CD4-positive, alpha-beta T cell treated with Interleukin-6 for 4 hours (primary cell): ENCODE data around the gene PPP1R2.
A peak's percentile ranks its signal among the peaks of the same experiment; 100 is the strongest.
"Not testable (repeated sequence)": the region's sequence is repeated elsewhere in the genome, so short reads cannot be mapped to it uniquely, and the experiment has no call there.

Source experiments
- DNase-seq: peaks from one replicate; pipeline ENCODE4 v3.0.0-alpha.2; 2020; ENCODE audit warnings: mixed read lengths

PPP1R2 gene

DNA sequence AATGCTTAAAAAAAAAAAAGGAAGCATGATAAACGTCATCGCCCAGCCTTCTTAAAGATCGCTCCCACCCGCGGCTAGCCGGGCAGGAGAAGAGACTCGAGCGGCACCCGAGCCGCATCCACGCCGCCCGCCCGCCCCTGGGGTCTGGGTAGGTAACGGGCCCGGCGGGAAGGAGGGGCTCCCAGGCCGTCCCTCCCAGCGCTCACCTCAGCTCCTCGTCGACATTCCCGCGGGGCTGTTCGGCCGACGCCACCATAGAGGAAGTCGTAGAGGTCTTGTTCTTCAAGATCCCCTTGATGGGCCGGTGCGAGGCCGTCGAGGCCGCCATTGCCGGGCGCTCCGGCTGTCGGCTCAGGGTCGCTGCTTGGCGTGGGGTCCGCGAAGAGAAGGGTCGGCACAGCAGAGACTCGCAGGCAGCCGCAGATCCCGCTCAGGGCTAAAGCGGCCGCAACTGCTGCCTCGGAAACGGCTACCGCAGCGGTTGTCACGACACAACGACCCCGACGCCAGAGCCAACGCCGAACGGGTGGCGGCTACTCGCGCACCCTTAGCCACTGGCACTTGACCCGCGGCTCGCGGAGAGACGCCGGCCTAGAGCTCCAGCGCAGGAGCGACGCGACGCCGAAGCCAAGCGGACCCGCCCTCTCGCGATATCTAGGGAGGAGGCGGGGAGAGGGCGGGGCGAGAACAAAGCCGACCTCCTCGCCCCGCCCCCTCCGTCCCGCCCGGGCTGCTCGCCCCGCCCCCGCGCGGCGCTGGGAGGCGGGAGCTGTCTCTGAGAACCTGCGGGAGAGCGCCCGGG, at the start of gene PPP1R2:
Gene PPP1R2, minus strand, starts transcription at position 628 of the 802 bp plus-strand sequence. Its CDS starts 300 bp downstream, at position 328.
- DNase-seq: peak; percentile 91

DNA sequence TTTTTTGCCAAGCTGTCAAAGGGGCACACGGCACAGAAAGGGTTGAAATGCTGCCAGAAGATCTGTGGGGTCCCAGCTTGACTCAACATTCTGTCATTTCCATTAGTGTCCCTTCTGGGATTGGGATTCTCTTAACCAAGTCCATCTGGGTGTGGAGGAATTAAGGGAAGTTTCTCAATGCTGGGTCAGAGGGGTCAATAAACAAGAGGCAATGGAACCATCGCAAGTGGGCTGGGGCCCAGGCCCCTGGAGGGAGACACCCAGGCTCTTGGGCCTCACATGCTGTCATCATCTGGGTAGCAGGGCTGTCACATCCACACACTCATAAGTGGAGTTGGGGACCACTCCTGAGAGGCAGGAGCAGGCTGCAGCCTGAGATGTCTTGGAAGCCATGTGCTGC, 48.7 kb upstream of the PPP1R2 start:
- no peak for DNase-seq

DNA sequence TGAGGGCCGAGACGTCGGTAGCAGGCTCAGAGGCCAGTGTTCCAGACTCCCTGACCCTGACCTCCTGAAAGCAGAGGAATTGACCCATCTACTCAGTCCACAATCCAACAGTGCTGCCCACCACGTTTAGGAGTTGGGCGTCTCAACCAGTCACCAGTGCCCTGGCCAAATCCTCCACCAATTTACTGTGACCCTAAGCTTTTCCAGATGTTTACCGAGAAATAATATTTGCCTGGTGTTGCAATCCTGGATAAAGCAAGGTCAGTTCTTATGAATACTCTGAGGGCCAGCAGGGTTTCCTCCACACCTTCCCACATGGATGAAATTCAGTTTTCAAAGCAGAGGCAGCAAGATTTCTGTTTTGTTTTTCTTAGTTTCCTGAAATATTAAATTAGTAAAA, 48.1 kb upstream of the PPP1R2 start:
- DNase-seq: no peak

DNA sequence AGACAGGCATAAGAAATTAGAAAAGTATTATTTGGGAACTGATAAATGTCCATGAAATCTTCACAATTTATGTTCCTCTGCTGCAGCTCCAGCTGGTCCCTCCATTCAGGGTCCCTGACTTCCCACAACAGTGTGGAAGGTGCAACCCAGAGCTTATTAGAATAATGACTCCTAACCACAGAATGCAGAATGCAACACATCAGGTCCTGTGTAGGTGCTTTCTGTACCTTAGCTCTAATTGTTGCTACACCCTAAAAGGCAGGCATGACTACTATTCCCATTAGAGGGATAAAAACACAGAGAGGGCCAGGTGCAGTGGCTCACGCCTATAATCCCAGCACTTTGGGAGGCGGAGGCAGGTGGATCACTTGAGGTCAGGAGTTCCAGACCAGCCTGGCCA, 47.3 kb upstream of the PPP1R2 start:
- not testable (repeated sequence) for DNase-seq

GRCh38 chr3:195589796-195590195, 46.7 kb upstream of the PPP1R2 start:
- DNase-seq: not testable (repeated sequence)

DNA sequence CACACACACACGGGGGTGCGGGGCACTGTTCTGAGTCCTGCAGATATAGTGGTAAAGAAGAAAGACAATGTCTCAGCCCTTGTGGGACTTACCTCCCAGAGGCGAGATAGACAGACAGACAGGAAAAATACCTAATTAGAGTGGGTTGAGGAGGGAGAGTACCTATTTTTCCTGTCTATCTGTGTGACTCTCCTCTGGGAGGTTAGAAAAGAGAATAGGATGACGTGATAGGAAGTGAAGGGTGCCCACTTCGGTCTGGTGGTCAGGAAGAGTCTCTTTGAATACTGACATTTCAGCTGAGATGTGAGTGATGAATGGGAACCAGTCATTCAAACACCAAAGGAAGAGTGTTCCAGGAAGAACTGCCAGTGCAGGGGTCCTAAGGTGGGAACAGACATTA, 44.7 kb upstream of the PPP1R2 start:
- no peak for DNase-seq

DNA sequence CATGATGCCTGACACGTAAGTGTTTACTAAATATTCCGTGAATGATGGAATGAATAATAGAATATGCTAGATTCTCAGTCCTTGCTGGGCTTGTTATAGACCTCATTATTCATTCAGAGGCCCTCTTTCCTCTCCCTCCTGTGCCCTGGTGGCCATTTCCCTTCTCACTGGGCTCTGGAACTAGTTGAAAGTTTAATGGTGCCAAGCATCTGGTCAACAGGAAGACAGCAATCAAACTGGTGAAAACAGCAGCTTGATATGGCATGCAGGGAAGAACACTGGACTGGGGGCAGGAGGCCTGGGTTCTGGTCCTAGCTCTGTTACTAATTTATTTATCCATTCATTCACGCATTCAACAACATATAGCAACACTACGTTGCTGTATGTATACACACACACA, 44.3 kb upstream of the PPP1R2 start:
- DNase-seq: no peak

DNA sequence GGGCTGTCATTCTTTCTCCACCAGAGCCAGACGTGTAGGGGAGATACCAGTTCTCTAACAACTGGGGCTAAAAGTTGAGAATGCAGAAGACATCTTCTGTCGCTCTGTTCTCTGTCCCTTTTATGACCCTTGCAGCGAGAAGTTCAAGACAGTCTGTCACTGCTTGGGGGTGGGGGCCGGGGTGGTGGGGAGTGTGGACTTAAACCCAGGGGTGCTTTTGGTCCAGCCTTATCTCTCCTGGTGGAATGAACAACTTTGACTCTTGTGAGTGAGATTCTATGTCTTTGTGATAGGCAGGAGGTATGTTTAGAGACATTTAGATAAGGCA, 41.4 kb upstream of the PPP1R2 start:
- DNase-seq: no peak

GRCh38 chr3:195583831-195584542, 40.9 kb upstream of the PPP1R2 start, which contains the start of gene APOD:
Gene APOD, minus strand, starts transcription at chr3:195583940. Its CDS starts 4,479 bp downstream, at chr3:195579461.
- no peak for DNase-seq

- no peak for DNase-seq
Observed at GRCh38 chr3:195582947-195583346, 39.8 kb upstream of the PPP1R2 start.

DNA sequence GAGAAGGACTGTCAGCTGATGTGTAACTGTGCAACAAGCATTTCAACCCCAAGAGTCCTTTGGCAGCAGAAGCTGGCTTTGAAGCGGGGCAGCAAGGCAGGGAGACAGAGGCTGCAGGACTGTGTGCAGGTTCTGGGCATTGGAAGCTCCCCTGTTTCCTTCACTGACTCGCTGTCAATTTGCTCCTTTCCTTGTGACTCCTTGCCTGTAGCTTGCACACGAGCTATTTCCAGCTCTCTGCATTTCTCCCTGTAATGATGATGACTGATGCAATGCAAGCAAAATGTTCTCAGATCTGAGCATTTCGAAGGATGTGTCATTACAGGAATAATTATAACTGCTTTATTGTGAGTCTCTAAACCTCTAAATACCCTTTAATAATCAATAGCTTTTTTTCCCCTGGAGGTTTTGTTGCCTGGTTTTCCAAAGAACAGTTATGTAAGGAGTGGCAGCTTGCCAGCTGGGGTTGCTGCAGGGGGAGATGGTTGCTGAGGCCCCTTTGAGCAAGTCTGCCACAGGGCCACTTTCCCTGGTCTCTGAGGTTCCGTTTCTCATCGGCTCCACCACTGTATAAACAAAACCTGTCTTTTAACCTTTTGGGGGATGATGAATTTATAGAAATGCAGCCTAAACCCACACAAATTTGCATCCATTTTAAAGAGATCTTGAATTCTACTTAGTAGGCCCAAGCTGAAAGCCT, 37.8 kb upstream of the PPP1R2 start:
- no peak for DNase-seq

- no peak for DNase-seq
Observed at GRCh38 chr3:195579281-195579680, 36.2 kb upstream of the PPP1R2 start.

DNA sequence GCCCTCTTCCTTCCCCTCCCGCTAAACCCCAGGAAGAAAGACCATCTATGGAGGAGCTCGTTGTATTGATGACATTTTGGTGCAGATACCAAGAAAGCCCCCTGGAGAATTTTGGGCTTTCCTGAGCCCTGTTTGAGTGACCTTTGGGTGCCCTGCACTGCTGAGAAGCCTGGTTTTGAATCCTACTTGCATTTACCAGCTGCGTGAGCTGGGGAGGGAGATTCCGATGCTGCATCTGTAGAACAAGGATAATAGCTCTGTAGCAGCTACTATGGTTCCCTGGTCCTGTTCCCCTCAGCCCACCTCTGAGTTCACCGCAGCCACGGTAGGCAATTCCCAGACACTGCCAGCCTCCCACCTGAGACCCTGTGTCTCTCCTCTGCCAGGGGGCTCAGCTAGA, 35.4 kb upstream of the PPP1R2 start:
- DNase-seq: no peak

DNA sequence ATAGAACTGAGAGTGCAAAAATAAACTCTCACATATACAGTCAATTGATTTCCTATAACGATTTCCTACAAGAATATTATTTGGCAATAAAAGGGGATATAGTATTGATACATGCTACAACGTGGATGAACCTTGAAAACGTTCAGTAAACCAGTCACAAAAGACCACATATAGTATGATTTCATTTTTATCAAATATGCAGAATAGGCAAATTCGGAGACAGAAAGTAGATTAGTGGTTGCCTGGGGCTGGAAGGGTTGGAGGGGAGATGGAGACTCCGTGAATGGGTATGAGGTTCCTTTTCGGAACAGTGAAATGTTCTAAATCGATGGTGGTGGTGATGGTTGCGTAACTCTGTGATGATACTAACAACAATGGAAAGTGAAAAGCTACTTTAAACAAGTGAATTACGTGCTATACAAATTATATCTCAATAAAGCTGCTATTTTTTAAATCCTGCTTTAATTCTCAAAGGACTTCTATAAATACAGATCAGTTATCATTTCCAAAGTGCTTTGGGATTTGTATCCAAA, 34.6 kb upstream of the PPP1R2 start:
- DNase-seq: no peak

GRCh38 chr3:195574497-195575304, 31.6 kb upstream of the PPP1R2 start:
- no peak for DNase-seq

DNA sequence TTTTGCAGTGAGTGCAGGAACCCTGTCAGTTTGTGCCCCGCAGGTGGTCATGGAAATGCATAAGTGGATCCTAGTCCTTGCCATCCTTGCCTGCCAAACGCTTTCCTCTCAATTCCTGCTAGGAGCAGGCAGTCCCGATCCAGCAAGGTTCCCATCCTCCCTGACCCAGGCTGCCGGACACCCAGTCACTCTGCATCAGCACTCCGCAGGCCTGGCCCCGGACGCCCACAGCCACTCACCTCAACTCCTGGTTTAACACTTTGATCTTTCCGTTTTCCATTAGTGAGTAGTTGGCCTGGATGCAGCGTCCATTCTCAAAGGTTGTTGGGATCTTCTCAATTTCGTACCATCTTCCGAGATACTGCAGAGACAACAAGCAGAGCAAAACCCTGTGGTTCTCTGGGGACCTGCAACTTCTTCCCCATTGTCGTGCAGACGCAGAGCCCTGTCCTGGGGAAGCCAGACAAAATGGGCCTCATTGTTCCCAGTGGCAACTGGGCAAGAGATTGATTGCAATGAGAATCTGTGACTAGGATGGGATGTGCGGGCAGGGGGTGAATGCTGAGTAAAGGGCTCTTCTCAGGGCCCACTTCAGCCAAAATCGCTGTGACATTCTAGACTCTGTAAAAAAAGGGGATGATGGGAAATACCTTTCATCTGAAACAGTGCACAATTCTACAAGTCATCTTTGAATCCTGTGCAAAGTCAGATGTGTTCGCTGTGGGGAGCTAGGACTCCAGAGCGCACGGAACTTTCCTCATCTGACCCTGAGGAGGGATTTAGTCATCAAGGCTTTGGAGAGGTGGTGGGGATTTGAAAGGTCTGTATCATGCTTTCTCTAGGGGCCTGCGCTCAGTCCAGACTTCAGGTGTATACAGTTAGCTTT, 30.7 kb upstream of the PPP1R2 start:
- DNase-seq: no peak

GRCh38 chr3:195571361-195571760, 28.2 kb upstream of the PPP1R2 start:
- DNase-seq: no peak

DNA sequence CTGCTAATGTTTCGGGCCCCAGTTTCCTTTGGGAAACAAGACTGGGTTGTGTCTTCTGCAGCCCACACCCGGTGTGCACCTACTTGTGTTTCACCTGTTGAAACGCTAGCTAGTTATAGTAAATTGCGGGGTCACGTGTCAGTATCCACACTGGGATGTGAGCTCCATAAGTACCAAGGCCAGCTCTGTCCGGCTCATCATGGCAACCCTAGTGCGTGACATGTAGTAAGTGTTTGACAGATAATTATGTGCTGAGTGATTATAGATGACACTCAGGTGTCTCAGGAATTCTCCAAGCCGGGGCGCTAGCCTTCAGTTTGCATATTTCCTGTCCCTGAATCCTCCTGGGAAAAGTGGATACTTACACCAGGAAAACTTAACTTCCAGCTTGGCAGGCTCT, 27.8 kb upstream of the PPP1R2 start:
- DNase-seq: no peak

GRCh38 chr3:195570344-195570743, 27.2 kb upstream of the PPP1R2 start:
- no peak for DNase-seq

- no peak for DNase-seq
Observed at GRCh38 chr3:195568630-195569029, 25.5 kb upstream of the PPP1R2 start.

DNA sequence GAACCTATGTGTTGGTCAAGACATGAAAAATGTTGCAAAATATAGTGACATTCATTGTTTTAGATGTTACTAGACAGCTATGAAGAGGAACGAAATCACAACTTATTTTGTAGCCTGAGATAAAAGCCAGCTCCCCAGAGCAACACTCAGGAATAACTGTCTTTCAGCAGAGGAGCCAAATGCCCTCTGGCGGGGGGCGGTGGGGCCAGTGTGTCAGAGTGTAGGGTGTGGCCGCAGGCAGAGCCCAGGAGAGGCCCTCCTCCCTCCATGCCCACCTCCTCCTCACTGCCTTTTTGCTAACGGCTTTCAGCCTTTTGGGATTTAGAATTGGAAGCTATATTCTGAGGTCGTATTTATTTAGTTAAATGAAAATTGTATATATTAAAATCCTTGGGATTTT, 23.7 kb upstream of the PPP1R2 start:
- no peak for DNase-seq

- no peak for DNase-seq
Observed at GRCh38 chr3:195565716-195566115, 22.6 kb upstream of the PPP1R2 start.
